K562 (cell line): ENCODE results near the gene PLEK2. TPM values are rescaled to one million over a fixed set of nuclear protein-coding genes. Genes with fewer than 3 reads are reported as not detected.
A peak's percentile ranks its signal among the peaks of the same experiment; 100 is the strongest.

Experiments used
- BRCA1 ChIP-seq, 2 experiments: fragments of 450-650 bp in 1 of 2; sonication (generic) in 1 of 2; formaldehyde crosslinking in 1 of 2; IDR thresholded peaks; 2 replicates each; pipeline versions ENCODE4 v1.5.0 to v1.6.1; 2017 to 2020; ENCODE audit warnings: mild to moderate bottlenecking in 1 of 2, missing genetic modification reagents in 1 of 2
- BRD4 ChIP-seq: fragments of 200-600 bp; sonication (generic); IDR thresholded peaks from 2 replicates; pipeline ENCODE4 v1.6.1; 2017; ENCODE audit warnings: inconsistent platforms
- CBFA2T2 ChIP-seq: fragments of 450-650 bp; conservative IDR thresholded peaks from 2 replicates; pipeline ENCODE4 v1.6.1; 2017; ENCODE audit warnings: mild to moderate bottlenecking
- EGR1 ChIP-seq: fragments of 450-650 bp; conservative IDR thresholded peaks from 2 replicates; pipeline ENCODE4 v1.6.1; 2017; ENCODE audit warnings: mild to moderate bottlenecking
- FOSL1 ChIP-seq: fragments of 200-800 bp; sonication (Bioruptor generic); conservative IDR thresholded peaks from 2 replicates; pipeline ENCODE4 v1.6.1; 2016; ENCODE audit warnings: missing genetic modification characterization, missing compliant biosample characterization
- HDGF ChIP-seq: fragments of 450-650 bp; IDR thresholded peaks from 2 replicates; pipeline ENCODE4 v1.6.1; 2016
- NELFE ChIP-seq: IDR thresholded peaks from 2 replicates; pipeline ENCODE4 v1.6.1; 2011; ENCODE audit warnings: mild to moderate bottlenecking; ENCODE audit not compliant: insufficient read depth, insufficient read length
- NR2C2 ChIP-seq, 2 experiments: fragments of 200-800 bp in 1 of 2; sonication (Bioruptor generic) in 1 of 2; sonication (generic) in 1 of 2; formaldehyde crosslinking in 1 of 2; IDR thresholded peaks; 2 replicates each; pipeline versions ENCODE4 v1.6.1 to v1.8.0; 2016 to 2022; ENCODE audit warnings: mild to moderate bottlenecking in 1 of 2, missing compliant biosample characterization in 1 of 2, missing genetic modification characterization in 1 of 2, missing genetic modification reagents in 1 of 2
- PHF20 ChIP-seq: fragments of 450-650 bp; IDR thresholded peaks from 2 replicates; pipeline ENCODE4 v1.6.1; 2018; ENCODE audit not compliant: partially characterized antibody
- POLR2A ChIP-seq: fragments of 450-650 bp; conservative IDR thresholded peaks from 2 replicates; pipeline ENCODE4 v1.6.1; 2016
- RFX5 ChIP-seq: IDR thresholded peaks from 2 replicates; pipeline ENCODE4 v1.6.1; 2011; ENCODE audit warnings: low read depth, mild to moderate bottlenecking, improper control_type of control experiment, low read length
- TRIM28 ChIP-seq: fragments of 450-650 bp; IDR thresholded peaks from 2 replicates; pipeline ENCODE4 v1.6.1; 2017
- XRCC3 ChIP-seq: fragments of 450-650 bp; IDR thresholded peaks from 2 replicates; pipeline ENCODE4 v1.6.1; 2017; ENCODE audit warnings: mild to moderate bottlenecking, moderate library complexity
- ZFP30 ChIP-seq: fragments of 250-450 bp; sonication (Bioruptor Pico); IDR thresholded peaks from 2 replicates; pipeline ENCODE4 v1.8.0; 2022; ENCODE audit warnings: moderate library complexity, mild to moderate bottlenecking, inconsistent platforms, borderline replicate concordance
- ZSCAN29 ChIP-seq: fragments of 450-650 bp; IDR thresholded peaks from 2 replicates; pipeline ENCODE4 v1.6.1; 2017
- ZZZ3 ChIP-seq: fragments of 450-650 bp; IDR thresholded peaks from 2 replicates; pipeline ENCODE4 v1.6.1; 2016; ENCODE audit warnings: antibody characterized with exemption, mild to moderate bottlenecking, moderate library complexity
- polyA plus RNA-seq, 8 experiments: library from polyadenylated mRNA; depleted of rRNA in 4 of 8; stranded (reverse) in 5 of 8; unstranded in 3 of 8; fragments of >200 nt; fragmentation: Nextera tagmentation in 2 of 8; fragmentation: Illumina TruSeq in 1 of 8; extraction: Ambion mirVana in 2 of 8; extraction: Trizol in 1 of 8; gene quantifications; 2 replicates each; pipeline versions ENCODE4 v1.2.1 to v1.2.3, GENCODE V29; 2011 to 2014; ENCODE audit warnings: inconsistent platforms in 1 of 8, missing spikeins in 1 of 8
- total RNA-seq, 7 experiments: library from RNA; depleted of rRNA in 6 of 7; stranded (reverse); fragments of >200 nt in 6 of 7; fragmentation: Illumina TruSeq in 2 of 7; extraction: Trizol in 2 of 7; gene quantifications; 2 replicates each; pipeline versions ENCODE4 v1.2.1 to v1.2.3, GENCODE V29; 2011 to 2021; ENCODE audit warnings: low replicate concordance in 1 of 7
- TF ChIP-seq, protein P1 (sequence below): sonication (generic); formaldehyde crosslinking; IDR thresholded peaks from 2 replicates; pipeline ENCODE4 v1.8.0; 2023; ENCODE audit warnings: mild to moderate bottlenecking, missing genetic modification reagents
- TF ChIP-seq, protein P2 (sequence below): fragments of 450-650 bp; formaldehyde crosslinking; IDR thresholded peaks from 2 replicates; pipeline ENCODE4 v1.4.0; 2020; ENCODE audit warnings: mild to moderate bottlenecking
- TF ChIP-seq, protein P3 (sequence below): fragments of 250-450 bp; sonication (Bioruptor Pico); IDR thresholded peaks from 2 replicates; pipeline ENCODE4 v1.4.0; 2020; ENCODE audit warnings: mild to moderate bottlenecking, moderate library complexity
- TF ChIP-seq, protein P4 (sequence below): fragments of 450-650 bp; conservative IDR thresholded peaks from 2 replicates; pipeline ENCODE4 v1.6.1; 2016; ENCODE audit warnings: missing genetic modification characterization, low read depth, mild to moderate bottlenecking, missing compliant biosample characterization, moderate library complexity

PLEK2 gene
- total and polyA plus RNA-seq, 9 of the 15 experiments (the other 6 are each of a cell fraction or from before 2014, with no cell fraction given), result not detected

DNA sequence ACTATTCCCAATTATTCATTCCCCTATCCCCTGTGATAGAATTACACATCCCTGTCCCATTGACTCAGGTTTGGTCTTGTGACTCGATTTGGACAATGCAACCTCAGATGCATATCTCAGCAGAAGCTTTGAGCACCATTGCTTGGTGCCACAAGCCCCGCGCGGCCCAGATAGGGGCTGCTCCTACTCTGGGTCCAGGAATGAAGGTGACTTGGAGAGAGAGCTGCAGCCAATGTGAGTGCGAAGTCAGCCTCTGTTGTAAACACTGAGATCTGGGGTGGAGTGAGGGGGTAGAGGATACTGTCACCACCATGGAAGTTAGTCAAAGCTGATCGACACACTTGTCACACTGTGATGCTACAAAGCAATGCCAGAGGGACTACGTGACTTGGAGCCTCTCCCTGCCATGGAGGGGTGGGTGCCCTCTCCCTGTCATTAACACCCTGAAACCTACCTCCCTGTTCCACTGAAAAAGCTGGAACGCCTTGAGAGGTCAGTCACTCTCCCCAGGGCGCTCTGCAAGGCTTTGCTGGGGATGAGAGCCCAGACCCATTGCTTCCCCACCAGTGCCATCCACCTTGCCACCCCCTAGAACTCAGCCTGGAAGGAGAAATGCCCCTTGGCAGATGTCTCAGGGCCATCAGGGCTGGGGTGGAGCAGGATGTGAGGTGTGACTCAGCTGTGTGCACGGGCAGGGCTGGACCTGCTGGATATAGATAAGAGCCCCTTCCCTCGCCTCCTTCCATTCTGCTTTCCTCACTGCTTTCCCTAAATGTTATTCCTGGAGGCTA lies 6.6 kb upstream of the PLEK2 start (continued):
- TF ChIP-seq, protein P1, sequence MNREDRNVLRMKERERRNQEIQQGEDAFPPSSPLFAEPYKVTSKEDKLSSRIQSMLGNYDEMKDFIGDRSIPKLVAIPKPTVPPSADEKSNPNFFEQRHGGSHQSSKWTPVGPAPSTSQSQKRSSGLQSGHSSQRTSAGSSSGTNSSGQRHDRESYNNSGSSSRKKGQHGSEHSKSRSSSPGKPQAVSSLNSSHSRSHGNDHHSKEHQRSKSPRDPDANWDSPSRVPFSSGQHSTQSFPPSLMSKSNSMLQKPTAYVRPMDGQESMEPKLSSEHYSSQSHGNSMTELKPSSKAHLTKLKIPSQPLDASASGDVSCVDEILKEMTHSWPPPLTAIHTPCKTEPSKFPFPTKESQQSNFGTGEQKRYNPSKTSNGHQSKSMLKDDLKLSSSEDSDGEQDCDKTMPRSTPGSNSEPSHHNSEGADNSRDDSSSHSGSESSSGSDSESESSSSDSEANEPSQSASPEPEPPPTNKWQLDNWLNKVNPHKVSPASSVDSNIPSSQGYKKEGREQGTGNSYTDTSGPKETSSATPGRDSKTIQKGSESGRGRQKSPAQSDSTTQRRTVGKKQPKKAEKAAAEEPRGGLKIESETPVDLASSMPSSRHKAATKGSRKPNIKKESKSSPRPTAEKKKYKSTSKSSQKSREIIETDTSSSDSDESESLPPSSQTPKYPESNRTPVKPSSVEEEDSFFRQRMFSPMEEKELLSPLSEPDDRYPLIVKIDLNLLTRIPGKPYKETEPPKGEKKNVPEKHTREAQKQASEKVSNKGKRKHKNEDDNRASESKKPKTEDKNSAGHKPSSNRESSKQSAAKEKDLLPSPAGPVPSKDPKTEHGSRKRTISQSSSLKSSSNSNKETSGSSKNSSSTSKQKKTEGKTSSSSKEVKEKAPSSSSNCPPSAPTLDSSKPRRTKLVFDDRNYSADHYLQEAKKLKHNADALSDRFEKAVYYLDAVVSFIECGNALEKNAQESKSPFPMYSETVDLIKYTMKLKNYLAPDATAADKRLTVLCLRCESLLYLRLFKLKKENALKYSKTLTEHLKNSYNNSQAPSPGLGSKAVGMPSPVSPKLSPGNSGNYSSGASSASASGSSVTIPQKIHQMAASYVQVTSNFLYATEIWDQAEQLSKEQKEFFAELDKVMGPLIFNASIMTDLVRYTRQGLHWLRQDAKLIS (CRISPR knock-in tag), result no peak
- TF ChIP-seq RFX5 (no peak), NR2C2 (CRISPR knock-in tag; IDR thresholded peaks at IDR 0.05) (no peak), NR2C2 (tag; IDR thresholded peaks at IDR 0.05) (no peak), BRD4 (no peak), NELFE (no peak), XRCC3 (no peak), ZSCAN29 (no peak), BRCA1 (IDR thresholded peaks at IDR 0.05) (no peak), BRCA1 (CRISPR knock-in tag; IDR thresholded peaks at IDR 0.05) (no peak), EGR1 (no peak), HDGF (no peak), TRIM28 (no peak), ZFP30 (CRISPR knock-in tag) (no peak), ZZZ3 (no peak), CBFA2T2 (peak; percentile 86), FOSL1 (tag) (peak; percentile 97), POLR2A (no peak), PHF20 (no peak)
- TF ChIP-seq, protein P2, sequence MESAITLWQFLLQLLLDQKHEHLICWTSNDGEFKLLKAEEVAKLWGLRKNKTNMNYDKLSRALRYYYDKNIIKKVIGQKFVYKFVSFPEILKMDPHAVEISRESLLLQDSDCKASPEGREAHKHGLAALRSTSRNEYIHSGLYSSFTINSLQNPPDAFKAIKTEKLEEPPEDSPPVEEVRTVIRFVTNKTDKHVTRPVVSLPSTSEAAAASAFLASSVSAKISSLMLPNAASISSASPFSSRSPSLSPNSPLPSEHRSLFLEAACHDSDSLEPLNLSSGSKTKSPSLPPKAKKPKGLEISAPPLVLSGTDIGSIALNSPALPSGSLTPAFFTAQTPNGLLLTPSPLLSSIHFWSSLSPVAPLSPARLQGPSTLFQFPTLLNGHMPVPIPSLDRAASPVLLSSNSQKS (CRISPR knock-in tag), result no peak
- TF ChIP-seq, protein P3, sequence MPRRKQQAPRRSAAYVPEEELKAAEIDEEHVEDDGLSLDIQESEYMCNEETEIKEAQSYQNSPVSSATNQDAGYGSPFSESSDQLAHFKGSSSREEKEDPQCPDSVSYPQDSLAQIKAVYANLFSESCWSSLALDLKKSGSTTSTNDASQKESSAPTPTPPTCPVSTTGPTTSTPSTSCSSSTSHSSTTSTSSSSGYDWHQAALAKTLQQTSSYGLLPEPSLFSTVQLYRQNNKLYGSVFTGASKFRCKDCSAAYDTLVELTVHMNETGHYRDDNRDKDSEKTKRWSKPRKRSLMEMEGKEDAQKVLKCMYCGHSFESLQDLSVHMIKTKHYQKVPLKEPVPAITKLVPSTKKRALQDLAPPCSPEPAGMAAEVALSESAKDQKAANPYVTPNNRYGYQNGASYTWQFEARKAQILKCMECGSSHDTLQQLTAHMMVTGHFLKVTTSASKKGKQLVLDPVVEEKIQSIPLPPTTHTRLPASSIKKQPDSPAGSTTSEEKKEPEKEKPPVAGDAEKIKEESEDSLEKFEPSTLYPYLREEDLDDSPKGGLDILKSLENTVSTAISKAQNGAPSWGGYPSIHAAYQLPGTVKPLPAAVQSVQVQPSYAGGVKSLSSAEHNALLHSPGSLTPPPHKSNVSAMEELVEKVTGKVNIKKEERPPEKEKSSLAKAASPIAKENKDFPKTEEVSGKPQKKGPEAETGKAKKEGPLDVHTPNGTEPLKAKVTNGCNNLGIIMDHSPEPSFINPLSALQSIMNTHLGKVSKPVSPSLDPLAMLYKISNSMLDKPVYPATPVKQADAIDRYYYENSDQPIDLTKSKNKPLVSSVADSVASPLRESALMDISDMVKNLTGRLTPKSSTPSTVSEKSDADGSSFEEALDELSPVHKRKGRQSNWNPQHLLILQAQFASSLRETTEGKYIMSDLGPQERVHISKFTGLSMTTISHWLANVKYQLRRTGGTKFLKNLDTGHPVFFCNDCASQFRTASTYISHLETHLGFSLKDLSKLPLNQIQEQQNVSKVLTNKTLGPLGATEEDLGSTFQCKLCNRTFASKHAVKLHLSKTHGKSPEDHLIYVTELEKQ (CRISPR knock-in tag), result no peak
- TF ChIP-seq, protein P4, sequence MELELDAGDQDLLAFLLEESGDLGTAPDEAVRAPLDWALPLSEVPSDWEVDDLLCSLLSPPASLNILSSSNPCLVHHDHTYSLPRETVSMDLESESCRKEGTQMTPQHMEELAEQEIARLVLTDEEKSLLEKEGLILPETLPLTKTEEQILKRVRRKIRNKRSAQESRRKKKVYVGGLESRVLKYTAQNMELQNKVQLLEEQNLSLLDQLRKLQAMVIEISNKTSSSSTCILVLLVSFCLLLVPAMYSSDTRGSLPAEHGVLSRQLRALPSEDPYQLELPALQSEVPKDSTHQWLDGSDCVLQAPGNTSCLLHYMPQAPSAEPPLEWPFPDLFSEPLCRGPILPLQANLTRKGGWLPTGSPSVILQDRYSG (tag), result no peak
